Smooth muscle cell of bladder (primary cell): ENCODE measurements around the gene RAX2. TPM values are rescaled to one million over a fixed set of nuclear protein-coding genes. Genes with fewer than 3 reads are reported as not detected.

Source experiments
- total RNA-seq: library from RNA; depleted of rRNA; stranded (reverse); fragments of >200 nt; gene quantifications from 2 replicates; pipeline ENCODE4 v1.2.3, GENCODE V29; 2014

The RAX2 gene
- total RNA-seq: not detected in 2 replicates

DNA sequence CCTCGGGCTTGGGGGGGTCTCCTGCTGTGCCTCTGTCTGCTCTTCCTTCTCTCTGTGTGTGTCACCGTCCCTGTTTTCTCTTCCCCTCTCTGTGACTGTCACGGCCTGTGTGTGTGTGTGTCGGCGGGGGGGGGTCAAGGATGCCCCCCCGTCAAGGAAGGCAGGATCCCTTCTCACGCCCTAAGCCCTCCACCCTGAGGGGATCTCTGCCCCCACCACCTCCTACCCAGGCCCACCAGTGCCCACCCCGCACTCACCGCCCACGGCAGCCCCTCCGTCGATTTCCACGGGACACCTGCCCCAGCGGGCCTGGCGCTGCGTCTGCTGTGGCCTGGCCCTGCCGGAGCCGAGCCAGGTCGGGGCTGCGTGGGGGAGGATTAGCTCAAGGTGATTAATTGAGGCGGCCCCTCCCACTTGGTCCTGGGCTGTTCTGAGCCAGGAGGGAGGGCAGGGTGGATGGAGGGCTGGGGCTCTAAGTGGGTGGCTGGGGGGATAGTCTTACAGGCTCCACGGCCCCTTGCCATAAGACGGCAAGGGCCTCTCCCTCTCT lies at the start of gene RAX2:
TSS of gene RAX2 (minus strand) at position 323 of the 550 bp plus-strand sequence. CDS start 486 bp downstream, outside the sequence.

DNA sequence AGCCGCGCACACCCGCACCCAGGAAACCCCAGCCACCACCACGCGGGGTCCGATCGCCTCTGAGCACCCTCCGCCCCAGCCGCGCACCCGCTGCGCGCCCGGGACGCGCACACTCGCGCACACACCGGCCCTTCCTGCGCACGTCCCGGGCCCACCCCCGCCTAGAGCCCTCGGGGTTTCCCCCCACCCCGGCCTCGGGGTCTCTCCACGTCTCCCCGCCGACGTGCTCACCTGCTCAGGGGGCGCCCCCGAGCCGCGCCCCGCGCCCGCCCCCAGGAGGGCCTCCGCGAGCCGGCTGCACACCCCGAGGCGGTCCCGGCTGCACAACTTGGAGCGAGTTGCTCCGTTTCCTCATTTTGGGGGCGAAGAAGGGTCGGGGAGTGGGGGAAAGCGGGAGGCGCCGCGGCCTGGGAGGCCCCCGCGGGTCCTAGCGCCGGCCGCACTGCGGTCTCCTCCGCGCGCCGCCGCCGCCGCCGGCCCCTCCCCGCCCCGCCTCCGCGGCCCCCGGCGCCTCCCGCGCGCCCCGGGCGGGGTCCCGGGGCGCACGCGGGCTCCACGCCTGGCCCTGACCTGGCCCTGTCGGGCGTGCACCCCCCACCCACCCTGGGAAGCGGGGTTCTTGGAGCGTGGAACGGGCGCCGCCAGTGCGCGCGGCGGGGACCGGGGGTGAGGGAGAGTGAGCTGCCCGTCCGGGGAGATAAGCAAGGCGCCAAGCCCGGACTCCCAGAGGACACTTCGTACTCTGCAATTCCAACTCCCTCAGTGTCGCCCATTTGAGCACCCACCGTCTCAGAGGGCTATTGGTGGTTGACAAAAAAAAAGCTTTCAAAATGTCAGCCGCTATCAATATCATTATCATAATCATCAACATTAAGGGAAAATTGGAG lies 14.2 kb upstream of the RAX2 start, which contains the start of gene MATK:
TSS of gene MATK (minus strand) at position 444 of the 887 bp plus-strand sequence. CDS start 1,246 bp downstream, outside the sequence.

DNA sequence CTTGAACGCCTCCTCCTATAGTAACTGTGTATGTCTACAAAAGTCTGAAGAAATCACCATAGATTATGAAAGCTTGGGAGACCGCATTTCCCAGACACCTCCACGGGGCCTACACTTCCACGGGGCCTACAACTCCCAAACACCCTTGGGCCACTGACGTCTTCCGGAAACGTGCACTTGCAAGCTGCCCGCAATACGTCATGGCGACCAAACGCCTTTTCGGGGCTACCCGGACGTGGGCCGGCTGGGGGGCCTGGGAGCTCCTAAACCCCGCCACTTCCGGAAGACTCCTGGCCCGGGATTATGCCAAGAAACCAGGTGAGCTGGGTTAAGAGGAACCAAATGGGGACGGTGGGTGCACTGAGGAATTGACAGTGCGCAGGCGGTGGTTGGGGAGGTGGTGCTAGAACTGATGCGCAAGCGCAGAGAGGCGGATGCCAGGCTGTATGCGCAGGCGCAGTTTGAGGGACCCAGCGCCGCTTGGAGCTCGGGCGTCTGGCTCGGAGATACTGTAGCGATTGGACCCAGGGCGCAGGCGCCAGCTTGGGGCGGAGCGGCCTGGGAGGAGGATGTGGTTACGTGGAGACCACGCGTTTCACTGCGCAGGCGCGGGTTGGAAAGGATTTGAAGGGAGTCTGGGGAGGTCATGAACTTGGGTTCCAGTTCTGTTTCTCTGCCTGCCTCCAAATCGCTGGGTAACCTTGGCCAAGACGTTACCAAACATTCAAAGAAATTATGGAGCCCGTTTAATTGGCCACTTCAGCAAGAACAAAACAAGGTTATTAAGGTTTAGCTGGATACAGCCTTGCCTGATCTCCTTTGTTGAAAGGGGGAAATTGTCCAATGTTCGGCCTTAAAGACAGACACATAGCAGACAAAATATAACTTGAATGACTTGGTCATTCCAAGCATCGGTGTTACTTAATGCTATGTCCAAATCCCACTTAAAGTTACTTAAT lies 9.2 kb downstream of the RAX2 start, which contains the start of gene MRPL54:
TSS of gene MRPL54 (plus strand) at position 182 of the 959 bp plus-strand sequence. CDS start at position 201, 19 bp downstream.

DNA sequence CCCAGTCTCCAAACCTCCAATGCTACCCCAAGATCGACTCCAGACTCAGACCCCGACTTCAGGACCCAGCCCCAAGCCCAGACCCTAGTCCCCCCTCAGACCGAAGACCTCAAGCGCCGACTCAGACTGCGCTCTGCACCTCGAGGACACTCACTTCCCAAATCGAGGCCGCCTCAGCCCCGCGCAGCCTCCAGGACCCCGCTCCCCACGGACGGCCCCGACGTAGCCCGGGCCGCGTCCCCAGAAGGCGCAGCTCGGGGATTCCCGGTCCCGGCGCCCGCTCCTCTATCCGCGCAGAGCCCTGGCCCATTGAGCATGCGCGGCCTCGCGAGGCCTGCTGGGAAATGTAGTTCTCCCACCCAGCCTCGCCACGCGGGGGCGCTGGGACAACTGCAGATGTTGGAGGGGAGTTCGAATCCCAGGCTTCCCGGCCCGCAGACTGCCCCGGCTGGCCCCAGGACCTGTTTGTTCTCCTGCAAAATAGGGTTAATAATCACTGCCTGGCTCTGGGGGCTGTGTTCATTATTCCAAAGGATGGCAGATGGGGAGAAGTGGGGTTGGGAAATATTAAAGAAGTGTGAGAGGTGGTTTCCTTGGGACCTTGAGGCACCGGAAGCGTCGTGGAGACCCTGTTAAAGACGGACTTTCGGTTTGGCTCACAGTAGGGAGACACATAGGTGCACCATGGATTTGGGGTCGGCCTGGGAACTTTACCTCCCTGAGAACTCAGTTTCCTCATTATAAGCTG lies 10.5 kb downstream of the RAX2 start, which contains the start of gene APBA3:
TSS of gene APBA3 (minus strand) at position 311 of the 748 bp plus-strand sequence. CDS start 1,428 bp downstream, outside the sequence.

Other genes starting within 250 kb of the RAX2 start
- not detected in 2 replicates for gene TEKTIP1, start 233.1 kb downstream of the RAX2 start, total RNA-seq
- 68.6 and 114 TPM in 2 replicates for gene MFSD12, start 214.6 kb downstream of the RAX2 start, total RNA-seq
- gene HMG20B, start 199.3 kb downstream of the RAX2 start, total RNA-seq: 60.0 and 64.0 TPM in 2 replicates
- gene GIPC3, start 186.8 kb downstream of the RAX2 start, total RNA-seq: not detected in 2 replicates
- gene TBXA2R, start 165.4 kb downstream of the RAX2 start, total RNA-seq: 0.43 and 0.92 TPM in 2 replicates
- 21.3 and 22.4 TPM in 2 replicates for gene CACTIN, start 145.4 kb downstream of the RAX2 start, total RNA-seq
- 12.5 and 23.0 TPM in 2 replicates for gene PIP5K1C, start 71.8 kb downstream of the RAX2 start, total RNA-seq
- gene TJP3, start 63.8 kb downstream of the RAX2 start, total RNA-seq: not detected in 2 replicates
- 11.7 and 15.7 TPM in 2 replicates for gene APBA3, start 10.5 kb downstream of the RAX2 start, total RNA-seq
- gene MRPL54, start 9.5 kb downstream of the RAX2 start, total RNA-seq: 45.1 and 73.7 TPM in 2 replicates
- under 0.01 and 0.09 TPM in 2 replicates for gene MATK, start 14.2 kb upstream of the RAX2 start, total RNA-seq
- gene ZFR2, start 96.8 kb upstream of the RAX2 start, total RNA-seq: not detected in 2 replicates
- 0.18 and 0.28 TPM in 2 replicates for gene ATCAY, start 108.5 kb upstream of the RAX2 start, total RNA-seq
- not detected in 2 replicates for gene NMRK2, start 160.8 kb upstream of the RAX2 start, total RNA-seq
- gene DAPK3, start 198.9 kb upstream of the RAX2 start, total RNA-seq: 135 and 149 TPM in 2 replicates
- 4,154 and 4,292 TPM in 2 replicates for gene EEF2, start 213.2 kb upstream of the RAX2 start, total RNA-seq
- gene PIAS4, start 235.5 kb upstream of the RAX2 start, total RNA-seq: 20.1 and 25.1 TPM in 2 replicates